ENCODE measurements around the gene EIF4G1. TPM values are rescaled to one million over a fixed set of nuclear protein-coding genes. Genes with fewer than 3 reads are reported as not detected.
A peak's percentile ranks its signal among the peaks of the same experiment; 100 is the strongest.

The EIF4G1 gene
- total RNA-seq, 4 donors from 2014 or later = 173 to 248 (median 192) TPM

- peaks cover 0 to 4% (median 0%) of the 10 kb centered on the region in 3 donors for H3K36me3 ChIP-seq
- TF ChIP-seq POLR2A (IDR thresholded peaks at IDR 0.05) = no peak
- H3K4me1 ChIP-seq = peaks cover 3 to 19% (median 9%) of the 10 kb centered on the region in 4 donors
- 58 to 77% methylated on average over 3 of the region's 3 CpGs for WGBS, 2 donors
- no peaks in the 10 kb centered on the region for H3K9me3 ChIP-seq
- no peak overlapping the region for H3K27ac ChIP-seq
- no peak overlapping the region for H3K4me3 ChIP-seq
- no peaks in the 10 kb centered on the region for H3K27me3 ChIP-seq
- no peak for DNase-seq (ENCODE audit: low spot score in 2 of 2)
Observed at GRCh38 chr3:184295771-184296170, 18.6 kb upstream of the EIF4G1 start.

- H3K4me1 ChIP-seq = peaks cover 3 to 22% (median 10%) of the 10 kb centered on the region in 4 donors
- TF ChIP-seq CTCF (IDR thresholded peaks at IDR 0.05) = no peak
- no peak for TF ChIP-seq POLR2A (IDR thresholded peaks at IDR 0.05)
- no peak for TF ChIP-seq EP300 (IDR thresholded peaks at IDR 0.05)
- no peaks in the 10 kb centered on the region for H3K9me3 ChIP-seq
- DNase-seq (ENCODE audit: low spot score in 2 of 2) = no peak
- H3K27ac ChIP-seq = no peak overlapping the region
- WGBS, 2 donors = 67 to 78% methylated on average over 5 to 7 of the region's 7 CpGs
- H3K4me3 ChIP-seq = no peak overlapping the region
- H3K27me3 ChIP-seq = no peaks in the 10 kb centered on the region
- peaks cover 0 to 11% (median under 1%) of the 10 kb centered on the region in 3 donors for H3K36me3 ChIP-seq
Observed at GRCh38 chr3:184296616-184297015, 17.8 kb upstream of the EIF4G1 start.

GRCh38 chr3:184298759-184299487 is 15.5 kb upstream of the EIF4G1 start, which contains the start of gene PSMD2:
Gene PSMD2 (plus strand): TSS chr3:184299241. CDS start chr3:184299267, 26 bp downstream.
- Histone ChIP-seq H3K4me1 (peaks cover 3 to 22% (median 10%) of the 10 kb centered on the region in 4 donors), H3K9me3 (no peaks in the 10 kb centered on the region), H3K27me3 (no peaks in the 10 kb centered on the region), H3K36me3 (peaks cover 4 to 34% (median 21%) of the 10 kb centered on the region in 3 donors), H3K27ac (peak within 1 kb of the TSS; percentile 63 to 91 (median 84)), H3K4me3 (peak within 1 kb of the TSS; percentile 66 to 90 (median 86))
- WGBS, 2 donors = 0 to 1% methylated on average over 60 to 67 of the region's 78 CpGs
- TF ChIP-seq EP300 (IDR thresholded peaks at IDR 0.05) = peak; percentile 22 to 80
- peak in 1 of 5 experiments; percentile 20 for TF ChIP-seq CTCF (IDR thresholded peaks at IDR 0.05)
- TF ChIP-seq POLR2A (IDR thresholded peaks at IDR 0.05) = peak; percentile 21 to 77
- peak; percentile 92 to 94 for DNase-seq (ENCODE audit: low spot score in 2 of 2)

GRCh38 chr3:184299488-184300377 is 14.7 kb upstream of the EIF4G1 start:
- H3K27me3 ChIP-seq = no peaks in the 10 kb centered on the region
- H3K9me3 ChIP-seq = no peaks in the 10 kb centered on the region
- peak overlapping the region in 3 of 4 donors; percentile 71 to 85 (median 83) for H3K27ac ChIP-seq
- DNase-seq (ENCODE audit: low spot score in 2 of 2) = no peak
- 14 to 15% methylated on average over 29 of the region's 29 CpGs for WGBS, 2 donors
- H3K36me3 ChIP-seq = peaks cover 4 to 42% (median 25%) of the 10 kb centered on the region in 3 donors
- H3K4me3 ChIP-seq = peak overlapping the region; percentile 66 to 90 (median 86)
- TF ChIP-seq POLR2A (IDR thresholded peaks at IDR 0.05) (no peak), EP300 (IDR thresholded peaks at IDR 0.05) (no peak), CTCF (IDR thresholded peaks at IDR 0.05) (no peak)
- H3K4me1 ChIP-seq = peaks cover 3 to 22% (median 10%) of the 10 kb centered on the region in 4 donors

GRCh38 chr3:184300378-184300720 is 14.1 kb upstream of the EIF4G1 start:
- H3K27me3 ChIP-seq = no peaks in the 10 kb centered on the region
- no peaks in the 10 kb centered on the region for H3K9me3 ChIP-seq
- 73 to 74% methylated on average over 3 of the region's 3 CpGs for WGBS, 2 donors
- peaks cover 4 to 48% (median 25%) of the 10 kb centered on the region in 3 donors for H3K36me3 ChIP-seq
- TF ChIP-seq CTCF (IDR thresholded peaks at IDR 0.05) (no peak), EP300 (IDR thresholded peaks at IDR 0.05) (no peak), POLR2A (IDR thresholded peaks at IDR 0.05) (no peak)
- no peak for DNase-seq (ENCODE audit: low spot score in 2 of 2)
- peaks cover 3 to 22% (median 10%) of the 10 kb centered on the region in 4 donors for H3K4me1 ChIP-seq
- no peak overlapping the region for H3K27ac ChIP-seq
- H3K4me3 ChIP-seq = peak overlapping the region in 1 of 4 donors; percentile 90
